ENCODE data around the gene HBA1. TPM values are rescaled to one million over a fixed set of nuclear protein-coding genes. Genes with fewer than 3 reads are reported as not detected.

The HBA1 gene
- total RNA-seq, 1 experiment from 2014 or later: 3.4 TPM

- ChIA-PET POLR2A (no interaction called here), CTCF (interaction anchor here (0.7 to 2.0 kb wide), 8 partner anchors 14 to 196 kb away, joined by 3 to 5 read pairs (median 4); partner anchors contain the start of gene HBQ1)
- no peaks in the 10 kb centered on the region for H3K36me3 Mint-ChIP-seq
- DNase-seq (ENCODE audit: low spot score): no peak
- peak overlapping the region; percentile 54 for H3K4me3 Mint-ChIP-seq
- no peaks in the 10 kb centered on the region for H3K9me3 Mint-ChIP-seq
- no peak for ATAC-seq
- H3K27me3 Mint-ChIP-seq (ENCODE audit: low read depth): peaks cover 87% of the 10 kb centered on the region
- no peak overlapping the region for H3K27ac Mint-ChIP-seq
- TF ChIP-seq ZNF121 (CRISPR knock-in tag; IDR thresholded peaks at IDR 0.05) (no peak), ZNF263 (CRISPR knock-in tag; IDR thresholded peaks at IDR 0.05; ENCODE audit: low read depth) (peak; percentile 80; the same call in 1 of the 2 replicates), GABPB1 (CRISPR knock-in tag; IDR thresholded peaks at IDR 0.05) (no peak), SP1 (CRISPR knock-in tag; conservative IDR thresholded peaks at IDR 0.05) (0 out of 2 replicates have a peak, but pooled peaks have one; percentile 14)
- peaks cover 23% of the 10 kb centered on the region for H3K4me1 Mint-ChIP-seq
Observed at GRCh38 chr16:166375-167121, 9.9 kb upstream of the HBA1 start.

GRCh38 chr16:167122-167690 is 9.3 kb upstream of the HBA1 start:
- no peak for ATAC-seq
- ChIA-PET CTCF (interaction anchor here (1.2 to 2.2 kb wide), 5 partner anchors 13 to 196 kb away, joined by 5 to 11 read pairs (median 5); partner anchors contain the start of gene HBQ1), POLR2A (no interaction called here)
- peaks cover 87% of the 10 kb centered on the region for H3K27me3 Mint-ChIP-seq (ENCODE audit: low read depth)
- H3K4me1 Mint-ChIP-seq: peaks cover 26% of the 10 kb centered on the region
- peak overlapping the region; percentile 54 for H3K4me3 Mint-ChIP-seq
- TF ChIP-seq ZNF281 (CRISPR knock-in tag; IDR thresholded peaks at IDR 0.05) (no peak), GRHL2 (CRISPR knock-in tag; IDR thresholded peaks at IDR 0.05; ENCODE audit: insufficient replicate concordance, severe bottlenecking) (no peak), E2F1 (CRISPR knock-in tag; IDR thresholded peaks at IDR 0.05) (no peak), MYBL2 (CRISPR knock-in tag; IDR thresholded peaks at IDR 0.05) (no peak), KAT7 (CRISPR knock-in tag; IDR thresholded peaks at IDR 0.05; ENCODE audit: borderline replicate concordance) (no peak), JUN (CRISPR knock-in tag; IDR thresholded peaks at IDR 0.05) (no peak), ZNF425 (CRISPR knock-in tag; conservative IDR thresholded peaks at IDR 0.05) (no peak), AR (CRISPR knock-in tag; IDR thresholded peaks at IDR 0.05) (no peak), NFATC4 (CRISPR knock-in tag; IDR thresholded peaks at IDR 0.05) (no peak), ZNF317 (CRISPR knock-in tag; IDR thresholded peaks at IDR 0.05; ENCODE audit: borderline replicate concordance, low read depth) (no peak), IRF1 (CRISPR knock-in tag; IDR thresholded peaks at IDR 0.05) (no peak)
- no peaks in the 10 kb centered on the region for H3K36me3 Mint-ChIP-seq
- H3K27ac Mint-ChIP-seq: no peak overlapping the region
- no peaks in the 10 kb centered on the region for H3K9me3 Mint-ChIP-seq
- DNase-seq (ENCODE audit: low spot score): no peak

Measured in WTC11 (cell line).